ENCODE measurements around the gene USP33.

GRCh38 chr1:77797991-77798390 is 38.3 kb upstream of the USP33 start:
- TF ChIP-seq REST (IDR thresholded peaks at IDR 0.05), result no peak
- no peak for TF ChIP-seq RAD21 (conservative IDR thresholded peaks at IDR 0.05 in 1 of 2, IDR thresholded peaks at IDR 0.05 in 1 of 2)
- TF ChIP-seq CEBPB (IDR thresholded peaks at IDR 0.05), result no peak
- no peak for TF ChIP-seq USF2 (IDR thresholded peaks at IDR 0.05)
- no peak for TF ChIP-seq RFX5 (IDR thresholded peaks at IDR 0.05)
- TF ChIP-seq CTCF (IDR thresholded peaks at IDR 0.05), result no peak
